Activated naive CD4-positive, alpha-beta T cell (primary cell): ENCODE results near the gene DYNC1LI1.

ENCODE experiments used
- DNase-seq, 4 experiments: peaks; one replicate each; lab custom pipeline; 2025; lab: John Stamatoyannopoulos, UW

The DYNC1LI1 gene

GRCh38 chr3:32570421-32571191 is at the start of gene DYNC1LI1:
Gene DYNC1LI1 (minus strand): TSS chr3:32570858. CDS start chr3:32570770, 88 bp downstream.
- peak; percentile 74 to 88 (median 86) for DNase-seq

- DNase-seq, result no peak
These were observed 48.7 kb upstream of the DYNC1LI1 start for GRCh38 chr3:32619395-32619794.

GRCh38 chr3:32616267-32616962 is 45.8 kb upstream of the DYNC1LI1 start:
- DNase-seq, result no peak

- DNase-seq, result no peak
These were observed 44.3 kb upstream of the DYNC1LI1 start for GRCh38 chr3:32614956-32615355.

- no peak for DNase-seq
These were observed 42.5 kb upstream of the DYNC1LI1 start for GRCh38 chr3:32613183-32613582.

- no peak for DNase-seq
These were observed 41.9 kb upstream of the DYNC1LI1 start for GRCh38 chr3:32612547-32612946.

- no peak for DNase-seq
These were observed 36.9 kb upstream of the DYNC1LI1 start for GRCh38 chr3:32607522-32607921.

GRCh38 chr3:32606960-32607359 is 36.3 kb upstream of the DYNC1LI1 start:
- no peak for DNase-seq

- no peak for DNase-seq
These were observed 35.6 kb upstream of the DYNC1LI1 start for GRCh38 chr3:32606277-32606676.

- no peak for DNase-seq
These were observed 32.4 kb upstream of the DYNC1LI1 start for GRCh38 chr3:32603064-32603463.

GRCh38 chr3:32602206-32602605 is 31.5 kb upstream of the DYNC1LI1 start:
- no peak for DNase-seq

- DNase-seq, result no peak
These were observed 31.1 kb upstream of the DYNC1LI1 start for GRCh38 chr3:32601722-32602121.

- DNase-seq, result no peak
These were observed 27.0 kb upstream of the DYNC1LI1 start for GRCh38 chr3:32597656-32598055.

GRCh38 chr3:32596909-32597369 is 26.3 kb upstream of the DYNC1LI1 start:
- no peak for DNase-seq

GRCh38 chr3:32596282-32596908 is 25.7 kb upstream of the DYNC1LI1 start:
- DNase-seq, result no peak

- DNase-seq, result no peak
These were observed 24.7 kb upstream of the DYNC1LI1 start for GRCh38 chr3:32595323-32595722.

GRCh38 chr3:32593903-32594525 is 23.4 kb upstream of the DYNC1LI1 start:
- DNase-seq, result no peak

- DNase-seq, result no peak
These were observed 22.2 kb upstream of the DYNC1LI1 start for GRCh38 chr3:32592696-32593353.

- DNase-seq, result no peak
These were observed 21.4 kb upstream of the DYNC1LI1 start for GRCh38 chr3:32592011-32592410.

- DNase-seq, result no peak
These were observed 20.5 kb upstream of the DYNC1LI1 start for GRCh38 chr3:32591186-32591585.

GRCh38 chr3:32586356-32586755 is 15.7 kb upstream of the DYNC1LI1 start:
- DNase-seq, result no peak

- no peak for DNase-seq
These were observed 14.0 kb upstream of the DYNC1LI1 start for GRCh38 chr3:32584660-32585059.
